ENCODE measurements around the gene CDKN2B-AS1. TPM values are rescaled to one million over a fixed set of nuclear protein-coding genes. Genes with fewer than 3 reads are reported as not detected.

Gene CDKN2B-AS1
- total RNA-seq, 1 donor from 2014 or later: 1.4 TPM

GRCh38 chr9:22060831-22061383 is 66.3 kb downstream of the CDKN2B-AS1 start:
- H3K4me3 Mint-ChIP-seq: no peak overlapping the region
- no peaks in the 10 kb centered on the region for H3K4me1 Mint-ChIP-seq
- no peaks in the 10 kb centered on the region for H3K9me3 Mint-ChIP-seq
- no peak for TF ChIP-seq CTCF (IDR thresholded peaks at IDR 0.05)
- POLR2A ChIA-PET: no interaction called here
- ATAC-seq (ENCODE audit: low read depth) (no peak), DNase-seq (no peak)
- H3K27me3 Mint-ChIP-seq: no peaks in the 10 kb centered on the region
- CTCF ChIA-PET: no interaction called here
- H3K36me3 Mint-ChIP-seq (ENCODE audit: low read depth): peaks cover 3% of the 10 kb centered on the region
- no peak overlapping the region for H3K27ac Mint-ChIP-seq
- intact Hi-C loops (cut with micrococcal nuclease): no loop called here

- H3K4me1 Mint-ChIP-seq: no peaks in the 10 kb centered on the region
- ChIA-PET CTCF (no interaction called here), POLR2A (no interaction called here)
- no peak for TF ChIP-seq CTCF (IDR thresholded peaks at IDR 0.05)
- H3K9me3 Mint-ChIP-seq: no peaks in the 10 kb centered on the region
- DNase-seq: no peak
- H3K27ac Mint-ChIP-seq: no peak overlapping the region
- ATAC-seq (ENCODE audit: low read depth): no peak
- H3K36me3 Mint-ChIP-seq (ENCODE audit: low read depth): no peaks in the 10 kb centered on the region
- intact Hi-C loops (cut with micrococcal nuclease): no loop called here
- H3K4me3 Mint-ChIP-seq: no peak overlapping the region
- H3K27me3 Mint-ChIP-seq: no peaks in the 10 kb centered on the region
Measured at GRCh38 chr9:22064957-22065356, 70.4 kb downstream of the CDKN2B-AS1 start.

GRCh38 chr9:22065431-22066200 is 71.0 kb downstream of the CDKN2B-AS1 start:
- no peaks in the 10 kb centered on the region for H3K9me3 Mint-ChIP-seq
- no peak for ATAC-seq (ENCODE audit: low read depth)

GRCh38 chr9:22067196-22067595 is 72.6 kb downstream of the CDKN2B-AS1 start:
- CTCF ChIA-PET: no interaction called here
- Mint-ChIP-seq H3K4me1 (no peaks in the 10 kb centered on the region), H3K27me3 (no peaks in the 10 kb centered on the region), H3K9me3 (no peaks in the 10 kb centered on the region), H3K36me3 (ENCODE audit: low read depth) (no peaks in the 10 kb centered on the region), H3K27ac (no peak overlapping the region), H3K4me3 (no peak overlapping the region)
- no peak for TF ChIP-seq CTCF (IDR thresholded peaks at IDR 0.05)
- ATAC-seq (ENCODE audit: low read depth) (no peak), DNase-seq (no peak)
- intact Hi-C loops (cut with micrococcal nuclease): no loop called here
- POLR2A ChIA-PET: no interaction called here

More at GRCh38 chr9:22065431-22066200, 71.0 kb downstream of the CDKN2B-AS1 start:
- ChIA-PET CTCF (no interaction called here), POLR2A (no interaction called here)
- DNase-seq: no peak
- Mint-ChIP-seq H3K27ac (no peak overlapping the region), H3K27me3 (no peaks in the 10 kb centered on the region), H3K36me3 (ENCODE audit: low read depth) (no peaks in the 10 kb centered on the region), H3K4me1 (no peaks in the 10 kb centered on the region), H3K4me3 (no peak overlapping the region)
- intact Hi-C loops (cut with micrococcal nuclease): no loop called here
- no peak for TF ChIP-seq CTCF (IDR thresholded peaks at IDR 0.05)

- CTCF ChIA-PET: no interaction called here
- intact Hi-C loops (cut with micrococcal nuclease): no loop called here
- ATAC-seq (ENCODE audit: low read depth) (no peak), DNase-seq (no peak)
- H3K4me1 Mint-ChIP-seq: no peaks in the 10 kb centered on the region
- no peaks in the 10 kb centered on the region for H3K27me3 Mint-ChIP-seq
- POLR2A ChIA-PET: no interaction called here
- TF ChIP-seq CTCF (IDR thresholded peaks at IDR 0.05): no peak
- no peak overlapping the region for H3K4me3 Mint-ChIP-seq
- H3K36me3 Mint-ChIP-seq (ENCODE audit: low read depth): no peaks in the 10 kb centered on the region
- H3K27ac Mint-ChIP-seq: no peak overlapping the region
- H3K9me3 Mint-ChIP-seq: no peaks in the 10 kb centered on the region
Measured at GRCh38 chr9:22068369-22068768, 73.8 kb downstream of the CDKN2B-AS1 start.

Measured in activated B cell treated with CpG ODN at 0.5 μM for 24 hours (primary cell).